Keratinocyte (primary cell): ENCODE data around the gene CCDC12.

Source experiments
- CTCF ChIP-seq, 3 experiments: IDR thresholded peaks in 1 of 3; conservative IDR thresholded peaks in 1 of 3; optimal IDR thresholded peaks in 1 of 3; 2 replicates in 2 of 3; 3 replicates in 1 of 3; pipeline versions ENCODE3 to v1.5.1; 2011; ENCODE audit warnings: low read length in 3 of 3, mild to moderate bottlenecking in 3 of 3, moderate library complexity in 2 of 3, control low read depth in 1 of 3, inconsistent platforms in 1 of 3; ENCODE audit not compliant: insufficient read depth in 2 of 3; ENCODE audit errors: extremely low read depth in 1 of 3
- EZH2 ChIP-seq: IDR thresholded peaks from one replicate; pipeline ENCODE4 v1.6.1; 2012; ENCODE audit warnings: inconsistent platforms, mild to moderate bottlenecking, low read length, moderate library complexity

GRCh38 chr3:47000198-47000815, 23.8 kb upstream of the CCDC12 start:
- no peak for TF ChIP-seq CTCF (optimal IDR thresholded peaks at IDR 0.05 in 1 of 3, IDR thresholded peaks at IDR 0.05 in 1 of 3, conservative IDR thresholded peaks at IDR 0.05 in 1 of 3; ENCODE audit: extremely low read depth in 1 of 3, insufficient read depth in 2 of 3, low read length in 3 of 3)
- TF ChIP-seq EZH2: no peak
